ENCODE measurements around the gene IPP.
"Not testable (repeated sequence)": the region's sequence is repeated elsewhere in the genome, so short reads cannot be mapped to it uniquely, and the experiment has no call there.

IPP gene

DNA sequence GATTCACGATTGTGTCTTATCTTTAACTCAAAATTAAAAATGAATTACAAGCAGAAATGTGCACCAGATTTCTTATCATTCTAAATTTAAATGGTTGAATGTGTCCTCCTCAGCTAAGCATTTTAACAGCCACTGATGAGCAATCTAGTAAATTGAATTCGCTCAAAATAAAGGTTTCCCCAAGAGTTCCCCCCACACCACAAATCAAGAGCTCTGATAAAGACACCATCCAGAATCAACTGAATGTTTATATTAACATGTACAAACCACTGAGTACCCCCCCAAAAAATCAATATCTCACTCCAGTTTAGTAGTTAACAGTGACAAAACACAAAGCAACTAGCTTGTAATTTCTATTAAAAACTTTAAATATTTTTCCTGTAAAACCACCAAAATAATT, 66.1 kb downstream of the IPP start:
- DNase-seq (ENCODE audit: low read depth): no peak

DNA sequence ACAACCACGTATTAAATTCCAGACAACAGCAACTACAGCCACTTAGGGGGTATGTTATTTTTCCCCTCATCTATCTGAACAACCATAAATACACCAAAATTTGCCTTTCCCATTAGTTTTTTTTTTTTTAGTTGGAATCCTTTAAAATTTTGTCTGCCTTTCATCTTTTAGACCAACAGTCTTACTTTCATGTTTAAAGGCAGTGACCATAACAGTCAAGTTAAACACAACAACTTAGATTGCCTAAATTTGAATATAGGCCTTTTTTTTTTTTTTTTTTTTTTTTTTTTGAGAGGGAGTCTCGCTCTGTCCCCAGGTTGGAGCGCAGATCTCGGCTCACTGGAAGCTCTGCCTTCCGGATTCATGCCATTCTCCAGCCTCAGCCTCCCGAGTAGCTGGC, 67.5 kb downstream of the IPP start:
- DNase-seq (ENCODE audit: low read depth): no peak

- DNase-seq (ENCODE audit: low read depth): no peak
Observed at GRCh38 chr1:45679123-45679522, 71.3 kb downstream of the IPP start.

GRCh38 chr1:45678489-45678888, 72.0 kb downstream of the IPP start:
- no peak for DNase-seq (ENCODE audit: low read depth)

DNA sequence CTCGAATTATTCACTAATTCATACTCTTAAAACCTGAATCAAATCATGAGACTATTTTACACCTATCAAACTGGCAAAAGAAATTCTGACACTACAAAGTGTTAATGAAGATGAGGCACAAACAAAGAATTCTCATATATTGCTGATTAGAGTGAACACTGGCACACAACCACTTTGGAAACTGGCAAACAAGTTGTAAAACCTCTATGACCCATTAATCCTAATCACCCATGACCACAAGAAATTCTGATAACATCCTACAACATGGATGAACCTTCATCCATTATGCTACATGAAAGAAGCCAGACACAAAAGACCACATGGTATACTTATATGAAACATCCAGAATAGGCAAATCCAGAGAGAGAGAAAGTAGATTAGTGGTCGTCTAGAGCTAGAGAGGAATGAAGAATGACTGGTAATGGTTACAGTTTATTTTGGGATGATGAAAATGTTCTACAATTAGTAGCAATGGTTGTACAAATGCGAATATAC, 72.7 kb downstream of the IPP start:
- DNase-seq (ENCODE audit: low read depth): no peak

- DNase-seq (ENCODE audit: low read depth): not testable (repeated sequence)
Observed at GRCh38 chr1:45676553-45676952, 73.9 kb downstream of the IPP start.

GRCh38 chr1:45674478-45674877, 76.0 kb downstream of the IPP start:
- DNase-seq (ENCODE audit: low read depth): no peak

GRCh38 chr1:45673956-45674355, 76.5 kb downstream of the IPP start:
- no peak for DNase-seq (ENCODE audit: low read depth)

DNA sequence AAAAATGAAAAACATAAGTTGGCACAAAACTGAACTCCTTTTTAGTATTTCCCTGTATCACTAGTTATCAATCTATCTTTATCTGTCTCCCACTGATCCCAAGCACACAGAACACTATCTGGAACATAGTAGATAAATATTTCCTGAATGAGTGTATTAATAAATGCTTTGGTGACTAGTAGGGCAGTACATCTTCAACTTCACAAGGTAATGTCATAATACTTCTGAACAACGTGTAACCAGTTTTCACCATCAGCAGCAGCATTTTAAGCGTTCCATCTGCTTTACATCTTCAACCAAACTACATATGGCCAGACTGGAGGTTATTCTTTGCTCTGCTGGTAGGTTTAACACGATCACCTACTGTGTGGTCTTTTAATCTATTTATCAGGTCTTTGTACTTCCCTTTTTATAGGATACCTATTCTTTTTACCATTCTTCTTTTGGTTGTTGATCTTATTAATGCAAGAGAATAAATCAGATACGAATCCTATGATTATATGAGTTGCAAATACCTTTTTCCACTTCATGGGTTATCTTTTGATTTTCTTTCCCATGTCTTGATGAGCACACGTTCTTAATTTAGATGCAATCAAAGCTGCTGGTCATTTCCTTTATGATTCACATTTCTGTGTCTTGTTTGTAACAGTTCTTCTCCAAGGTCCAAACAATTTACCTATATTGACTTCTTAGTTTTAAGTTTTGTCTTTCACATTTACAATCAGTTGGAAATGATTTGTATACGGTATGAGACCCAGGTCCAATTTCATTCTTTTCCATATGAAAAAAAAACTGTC, 80.4 kb downstream of the IPP start:
- DNase-seq (ENCODE audit: low read depth): no peak

DNA sequence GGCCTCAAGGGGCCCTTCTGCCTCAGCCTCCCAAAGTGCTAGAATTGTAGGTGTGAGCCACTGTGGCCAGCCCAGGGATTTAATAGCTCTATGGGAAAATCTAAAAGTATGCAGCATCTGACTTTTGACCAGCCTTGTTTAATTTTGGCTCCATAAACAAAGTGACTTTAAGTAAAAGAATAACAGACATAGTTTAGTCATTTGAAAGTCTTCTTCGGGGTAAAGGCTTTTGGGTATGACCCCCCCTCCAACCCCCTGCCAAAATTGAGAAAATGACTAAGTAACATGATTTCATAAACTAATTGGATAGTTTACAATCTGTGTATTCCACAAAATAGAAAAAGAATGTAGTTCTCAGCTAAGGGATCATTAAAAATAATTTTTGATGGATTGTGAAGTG, 81.1 kb downstream of the IPP start:
- DNase-seq (ENCODE audit: low read depth): no peak

DNA sequence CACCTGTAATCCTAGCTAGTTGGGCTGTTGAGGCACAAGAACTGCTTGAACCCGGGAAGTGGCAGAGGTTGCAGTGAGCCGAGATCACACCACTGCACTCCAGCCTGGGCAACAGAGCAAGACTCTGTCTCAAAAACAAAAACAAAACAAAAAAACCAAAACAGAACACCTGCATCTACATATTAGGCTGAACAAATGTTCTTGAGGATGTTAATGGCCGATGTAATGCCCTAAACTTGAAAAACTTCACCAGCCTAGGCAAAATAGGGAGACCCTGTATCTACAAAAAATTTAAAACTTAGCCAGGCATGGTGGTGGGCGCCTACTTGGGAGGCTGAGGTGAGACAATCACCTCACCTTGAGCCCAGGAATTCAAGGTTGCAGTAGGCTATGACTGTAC, 81.9 kb downstream of the IPP start:
- DNase-seq (ENCODE audit: low read depth): no peak

- no peak for DNase-seq (ENCODE audit: low read depth)
Observed at GRCh38 chr1:45667321-45668111, 82.9 kb downstream of the IPP start.

DNA sequence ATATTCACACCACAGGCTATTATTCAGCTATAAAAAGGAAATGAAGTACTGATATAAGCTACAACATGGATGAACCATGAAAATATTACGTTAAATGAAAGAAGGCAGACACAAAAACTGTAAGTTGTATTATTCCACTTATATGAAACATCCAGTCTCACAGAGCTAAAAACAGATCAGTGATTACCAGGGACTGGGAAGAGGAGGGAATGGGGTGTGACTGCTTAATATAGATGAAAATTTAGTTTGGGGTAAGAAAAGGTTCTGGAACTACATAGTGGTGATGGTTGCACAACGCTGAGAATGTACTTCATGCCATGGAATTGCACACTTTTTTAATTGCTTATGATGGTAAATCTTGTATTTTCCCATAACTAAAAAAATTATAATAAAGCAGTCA, 83.6 kb downstream of the IPP start:
- no peak for DNase-seq (ENCODE audit: low read depth)

GRCh38 chr1:45660336-45660735, 90.1 kb downstream of the IPP start:
- DNase-seq (ENCODE audit: low read depth): no peak

DNA sequence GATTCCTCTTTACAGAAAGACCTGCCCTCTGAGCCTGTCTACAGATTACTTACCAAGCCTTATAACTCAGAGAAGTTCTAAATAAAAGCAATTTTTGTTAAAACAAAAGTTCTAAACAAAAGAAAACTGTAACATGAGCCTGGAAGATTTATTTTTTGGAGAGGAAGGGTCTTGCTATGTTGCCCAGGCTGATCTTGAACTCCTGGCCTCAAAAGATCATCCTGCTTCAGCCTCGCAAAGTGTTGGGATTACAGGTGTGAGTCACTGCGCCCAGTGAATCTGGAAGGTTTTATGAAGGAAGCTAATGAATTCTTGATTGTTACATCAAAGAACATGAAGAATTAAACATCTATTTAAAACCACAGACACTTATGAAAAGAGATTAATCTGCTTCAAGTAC, 91.2 kb downstream of the IPP start:
- no peak for DNase-seq (ENCODE audit: low read depth)

DNA sequence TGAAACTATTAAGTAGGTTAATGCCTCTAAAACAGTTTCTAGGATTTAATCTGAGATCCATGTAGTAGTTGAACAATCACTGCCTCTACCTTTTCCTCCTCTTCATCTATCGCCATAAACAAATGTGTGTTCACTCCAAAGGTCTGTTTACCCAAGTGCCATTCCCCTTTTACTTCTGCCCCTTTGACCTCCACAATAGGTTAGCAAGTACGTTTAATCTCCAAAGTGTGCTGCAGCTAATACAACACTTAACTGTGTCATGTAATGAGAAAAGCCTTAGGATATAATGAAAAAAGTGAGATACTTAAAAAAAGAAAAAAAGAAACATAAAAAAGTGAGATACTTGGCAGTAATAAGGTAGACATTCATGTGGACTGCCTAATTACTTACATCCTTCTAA, 92.3 kb downstream of the IPP start:
- DNase-seq (ENCODE audit: low read depth): no peak

- DNase-seq (ENCODE audit: low read depth): no peak
Observed at GRCh38 chr1:45656573-45657226, 93.8 kb downstream of the IPP start.

DNA sequence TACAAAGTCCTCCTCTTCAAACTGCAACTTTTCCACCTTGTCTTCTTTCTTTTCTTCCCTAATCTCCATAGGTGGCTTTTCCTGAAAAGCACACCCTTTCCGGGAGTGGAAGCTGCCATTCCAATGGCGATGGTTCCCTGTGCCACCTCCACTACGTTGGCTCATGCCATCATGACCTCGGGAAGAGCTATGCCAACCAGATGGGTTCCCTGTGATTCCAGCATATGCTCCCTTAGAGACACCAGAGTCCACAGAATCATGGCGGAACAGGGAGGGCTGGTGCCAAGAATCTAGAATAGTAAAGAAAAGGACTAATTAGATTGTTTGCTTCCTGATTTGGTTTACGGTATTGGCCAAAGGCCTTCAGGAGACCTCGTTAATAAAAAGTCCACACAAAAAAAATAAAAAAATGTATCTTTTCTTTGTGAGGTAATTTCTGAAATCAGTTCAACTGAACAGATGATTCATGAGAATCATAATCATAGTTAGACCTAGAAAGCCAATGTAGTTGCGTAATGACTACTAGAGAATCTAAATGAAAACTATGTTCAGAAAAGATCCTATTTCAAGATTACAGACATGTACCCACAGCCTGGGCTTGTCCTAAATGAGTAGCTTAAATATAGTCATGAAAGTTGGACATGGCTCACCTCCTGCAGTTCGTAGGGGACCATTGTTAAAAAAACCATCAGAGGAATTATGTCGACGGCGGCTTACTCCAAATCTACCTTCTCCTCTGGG, 95.7 kb downstream of the IPP start:
- no peak for DNase-seq (ENCODE audit: low read depth)
